Thoracic aorta (tissue), 2 donors: ENCODE results near the gene MTX1. TPM values are rescaled to one million over a fixed set of nuclear protein-coding genes. Genes with fewer than 3 reads are reported as not detected.
A peak's percentile ranks its signal among the peaks of the same experiment; 100 is the strongest.
"Not testable (repeated sequence)": the region's sequence is repeated elsewhere in the genome, so short reads cannot be mapped to it uniquely, and the experiment has no call there.

Experiments used
- ATAC-seq: fragments of 150-250 bp; one replicate; pipeline ENCODE4 v1.8.0; 2017; ENCODE audit warnings: low read depth; ENCODE audit not compliant: insufficient number of reproducible peaks, low FRiP score
- DNase-seq: peaks from one replicate; pipeline ENCODE4 v3.0.0-alpha.2; 2020; ENCODE audit warnings: low spot score
- H3K27ac ChIP-seq, 2 donors: fragments of 200-600 bp; sonication (generic); 1 replicate in 1 of 2; 2 replicates in 1 of 2; pipeline ENCODE4 v1.5.1; 2016; ENCODE audit warnings: mild to moderate bottlenecking in 2 of 2, moderate library complexity in 2 of 2
- H3K27me3 ChIP-seq: fragments of 200-600 bp; sonication (generic); replicated peaks from 2 replicates; pipeline ENCODE4 v1.6.0; 2016; ENCODE audit warnings: mild to moderate bottlenecking; ENCODE audit not compliant: insufficient read depth
- H3K36me3 ChIP-seq: fragments of 200-600 bp; sonication (generic); one replicate; pipeline ENCODE4 v1.5.1; 2016
- H3K4me1 ChIP-seq, 2 donors: fragments of 200-600 bp; sonication (generic); 1 replicate in 1 of 2; 2 replicates in 1 of 2; pipeline versions ENCODE4 v1.5.1 to v1.6.0; 2016; ENCODE audit warnings: low read depth in 2 of 2, mild to moderate bottlenecking in 1 of 2; ENCODE audit not compliant: control insufficient read depth in 1 of 2
- H3K4me3 ChIP-seq: fragments of 200-600 bp; sonication (generic); 2 replicates; pipeline ENCODE4 v1.5.1; 2016; ENCODE audit warnings: mild to moderate bottlenecking
- H3K9me3 ChIP-seq: fragments of 200-600 bp; sonication (generic); 2 replicates; pipeline ENCODE4 v1.5.1; 2016
- CTCF ChIP-seq: fragments of 200-600 bp; sonication (generic); IDR thresholded peaks from one replicate; pipeline ENCODE4 v1.5.1; 2019; ENCODE audit warnings: antibody characterized with exemption
- total RNA-seq, 2 donors: library from RNA; depleted of rRNA; stranded (reverse); fragments of >200 nt; gene quantifications; one replicate each; pipeline versions ENCODE4 v1.1.0 to v1.2.3, GENCODE V29; 2016

Gene MTX1
- total RNA-seq, 2 donors from 2014 or later: 21.7 to 22.9 TPM

- TF ChIP-seq CTCF: no peak
- Histone ChIP-seq H3K27ac (no peak overlapping the region), H3K4me3 (peak overlapping the region; percentile 0), H3K9me3 (no peaks in the 10 kb centered on the region), H3K4me1 (peaks cover under 1 to 2% of the 10 kb centered on the region in 2 donors), H3K36me3 (no peaks in the 10 kb centered on the region), H3K27me3 (no peaks in the 10 kb centered on the region)
- peak; percentile 56 for ATAC-seq
- DNase-seq: no peak
These were observed 10.5 kb downstream of the MTX1 start for GRCh38 chr1:155218854-155219591.

- Histone ChIP-seq H3K36me3 (no peaks in the 10 kb centered on the region), H3K27me3 (no peaks in the 10 kb centered on the region), H3K4me1 (peaks cover 7 to 8% of the 10 kb centered on the region in 2 donors), H3K4me3 (no peak overlapping the region), H3K9me3 (no peaks in the 10 kb centered on the region), H3K27ac (no peak overlapping the region)
- ATAC-seq (no peak), DNase-seq (no peak)
- no peak for TF ChIP-seq CTCF
These were observed 11.1 kb downstream of the MTX1 start for GRCh38 chr1:155219592-155220031.

GRCh38 chr1:155220211-155220965 lies 11.9 kb downstream of the MTX1 start:
- H3K27me3 ChIP-seq, H3K9me3 ChIP-seq, DNase-seq, H3K36me3 ChIP-seq, ATAC-seq, H3K27ac ChIP-seq, H3K4me3 ChIP-seq: not testable (repeated sequence)
- H3K4me1 ChIP-seq: peaks cover 13 to 16% of the 10 kb centered on the region in 2 donors

GRCh38 chr1:155223047-155223446 lies 14.6 kb downstream of the MTX1 start:
- Histone ChIP-seq H3K9me3 (no peaks in the 10 kb centered on the region), H3K27ac (no peak overlapping the region), H3K36me3 (no peaks in the 10 kb centered on the region), H3K4me3 (no peak overlapping the region), H3K4me1 (peaks cover 24 to 32% of the 10 kb centered on the region in 2 donors), H3K27me3 (no peaks in the 10 kb centered on the region)
- ATAC-seq: no peak
- no peak for DNase-seq
- TF ChIP-seq CTCF: no peak

DNA sequence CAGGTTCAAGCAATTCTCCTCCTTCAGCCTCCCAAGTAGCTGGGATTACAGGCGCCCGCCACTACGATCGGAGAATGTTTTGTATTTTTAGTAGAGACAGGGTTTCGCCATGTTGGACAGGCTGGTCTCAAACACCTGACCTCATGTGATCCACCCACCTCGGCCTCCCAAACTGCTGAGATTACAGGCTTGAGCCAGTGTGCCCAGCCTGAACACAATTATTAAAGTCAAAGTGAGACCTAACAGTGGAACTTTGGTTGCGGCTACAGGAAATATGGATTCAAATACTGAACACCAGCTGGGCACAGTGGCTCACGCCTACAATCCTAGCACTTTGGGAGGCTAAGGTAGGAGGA lies 16.9 kb downstream of the MTX1 start:
- H3K27me3 ChIP-seq, H3K36me3 ChIP-seq, DNase-seq, H3K4me3 ChIP-seq, H3K9me3 ChIP-seq, ATAC-seq: not testable (repeated sequence)
- peaks cover 26 to 35% of the 10 kb centered on the region in 2 donors for H3K4me1 ChIP-seq
- H3K27ac ChIP-seq: peak overlapping the region; percentile 61 to 77

- TF ChIP-seq CTCF: peak; percentile 44
- Histone ChIP-seq H3K9me3 (no peaks in the 10 kb centered on the region), H3K4me1 (peaks cover 26 to 38% of the 10 kb centered on the region in 2 donors), H3K4me3 (peak overlapping the region; percentile 74), H3K27ac (peak overlapping the region; percentile 74 to 77), H3K36me3 (no peaks in the 10 kb centered on the region), H3K27me3 (no peaks in the 10 kb centered on the region)
- peak; percentile 10 for ATAC-seq
- DNase-seq: peak; percentile 55
These were observed 17.9 kb downstream of the MTX1 start for GRCh38 chr1:155226188-155226909.
